Mucosa of rectum (tissue), 2 donors: Measurements from ENCODE around the gene PSMC4.

Source experiments
- H3K27ac ChIP-seq, 2 donors: one replicate each; pipeline ENCODE4 v1.7.0; 2013; ENCODE audit warnings: inconsistent platforms in 2 of 2, low read depth in 2 of 2, low read length in 2 of 2
- H3K27me3 ChIP-seq, 2 donors: one replicate each; pipeline ENCODE4 v1.7.0; 2013; ENCODE audit warnings: low read length in 2 of 2; ENCODE audit not compliant: control insufficient read depth in 2 of 2, insufficient read depth in 2 of 2
- H3K36me3 ChIP-seq, 2 donors: one replicate each; pipeline ENCODE4 v1.7.0; 2013; ENCODE audit warnings: low read length in 2 of 2; ENCODE audit not compliant: control insufficient read depth in 2 of 2, insufficient read depth in 2 of 2
- H3K4me1 ChIP-seq, 2 donors: one replicate each; pipeline ENCODE4 v1.7.0; 2013; ENCODE audit warnings: low read length in 2 of 2, mild to moderate bottlenecking in 1 of 2; ENCODE audit not compliant: control insufficient read depth in 2 of 2, insufficient read depth in 2 of 2
- H3K4me3 ChIP-seq, 2 donors: one replicate each; pipeline ENCODE4 v1.7.0; 2013; ENCODE audit warnings: low read length in 2 of 2
- H3K9ac ChIP-seq, 2 donors: one replicate each; pipeline ENCODE4 v1.7.0; 2013; ENCODE audit warnings: low read length in 2 of 2, low read depth in 1 of 2, mild to moderate bottlenecking in 1 of 2
- H3K9me3 ChIP-seq, 2 donors: one replicate each; pipeline ENCODE4 v1.7.0; 2013; ENCODE audit warnings: low read length in 2 of 2; ENCODE audit not compliant: control insufficient read depth in 2 of 2
- donor health status: healthy.
- donor health status: Normal muscosa, but diverticular disease.

The PSMC4 gene

GRCh38 chr19:39982883-39983282 lies 11.9 kb downstream of the PSMC4 start:
- Histone ChIP-seq H3K27me3 (no peaks in the 10 kb centered on the region), H3K4me3 (no peak overlapping the region), H3K9ac (no peak overlapping the region), H3K4me1 (no peaks in the 10 kb centered on the region), H3K9me3 (peaks cover 0 to 6% of the 10 kb centered on the region in 2 donors), H3K27ac (no peak overlapping the region), H3K36me3 (peaks cover 35 to 36% of the 10 kb centered on the region in 2 donors)

GRCh38 chr19:39983695-39984300 lies 12.8 kb downstream of the PSMC4 start:
- H3K9me3 ChIP-seq, result peaks cover 0 to 6% of the 10 kb centered on the region in 2 donors
- no peak overlapping the region for H3K4me3 ChIP-seq
- no peaks in the 10 kb centered on the region for H3K27me3 ChIP-seq
- no peak overlapping the region for H3K9ac ChIP-seq
- H3K36me3 ChIP-seq, result peaks cover 28 to 29% of the 10 kb centered on the region in 2 donors
- no peaks in the 10 kb centered on the region for H3K4me1 ChIP-seq
- H3K27ac ChIP-seq, result no peak overlapping the region

GRCh38 chr19:39986643-39987042 lies 15.7 kb downstream of the PSMC4 start:
- H3K27me3 ChIP-seq, result no peaks in the 10 kb centered on the region
- no peak overlapping the region for H3K27ac ChIP-seq
- H3K36me3 ChIP-seq, result peaks cover 4 to 7% of the 10 kb centered on the region in 2 donors
- no peak overlapping the region for H3K9ac ChIP-seq
- H3K4me3 ChIP-seq, result no peak overlapping the region
- no peaks in the 10 kb centered on the region for H3K4me1 ChIP-seq
- peaks cover 0 to 6% of the 10 kb centered on the region in 2 donors for H3K9me3 ChIP-seq

GRCh38 chr19:39987167-39987566 lies 16.2 kb downstream of the PSMC4 start:
- H3K9ac ChIP-seq, result no peak overlapping the region
- H3K27me3 ChIP-seq, result no peaks in the 10 kb centered on the region
- H3K27ac ChIP-seq, result no peak overlapping the region
- H3K9me3 ChIP-seq, result peaks cover 0 to 6% of the 10 kb centered on the region in 2 donors
- peaks cover 4 to 7% of the 10 kb centered on the region in 2 donors for H3K36me3 ChIP-seq
- no peaks in the 10 kb centered on the region for H3K4me1 ChIP-seq
- no peak overlapping the region for H3K4me3 ChIP-seq

- no peak overlapping the region for H3K9ac ChIP-seq
- no peak overlapping the region for H3K4me3 ChIP-seq
- no peaks in the 10 kb centered on the region for H3K4me1 ChIP-seq
- peaks cover under 1 to 7% of the 10 kb centered on the region in 2 donors for H3K36me3 ChIP-seq
- peaks cover 0 to 6% of the 10 kb centered on the region in 2 donors for H3K9me3 ChIP-seq
- H3K27me3 ChIP-seq, result no peaks in the 10 kb centered on the region
- no peak overlapping the region for H3K27ac ChIP-seq
Measured at GRCh38 chr19:39987596-39987995, 16.6 kb downstream of the PSMC4 start.

GRCh38 chr19:39993605-39994004 lies 22.6 kb downstream of the PSMC4 start:
- Histone ChIP-seq H3K9ac (no peak overlapping the region), H3K27me3 (no peaks in the 10 kb centered on the region), H3K9me3 (no peaks in the 10 kb centered on the region), H3K36me3 (no peaks in the 10 kb centered on the region), H3K27ac (no peak overlapping the region), H3K4me3 (no peak overlapping the region), H3K4me1 (peaks cover 13 to 14% of the 10 kb centered on the region in 2 donors)

GRCh38 chr19:39994361-39994760 lies 23.4 kb downstream of the PSMC4 start:
- Histone ChIP-seq H3K36me3 (no peaks in the 10 kb centered on the region), H3K4me1 (peaks cover 13 to 14% of the 10 kb centered on the region in 2 donors), H3K9me3 (no peaks in the 10 kb centered on the region), H3K27ac (no peak overlapping the region), H3K9ac (no peak overlapping the region), H3K27me3 (no peaks in the 10 kb centered on the region), H3K4me3 (no peak overlapping the region)

GRCh38 chr19:39995794-39996193 lies 24.8 kb downstream of the PSMC4 start:
- H3K36me3 ChIP-seq, result no peaks in the 10 kb centered on the region
- no peak overlapping the region for H3K9ac ChIP-seq
- H3K27ac ChIP-seq, result no peak overlapping the region
- no peaks in the 10 kb centered on the region for H3K9me3 ChIP-seq
- H3K27me3 ChIP-seq, result no peaks in the 10 kb centered on the region
- H3K4me3 ChIP-seq, result peak overlapping the region in 1 of 2 donors; percentile 87
- H3K4me1 ChIP-seq, result peaks cover 13 to 14% of the 10 kb centered on the region in 2 donors

GRCh38 chr19:39996218-39996810 lies 25.3 kb downstream of the PSMC4 start:
- Histone ChIP-seq H3K27ac (peak overlapping the region; percentile 73 to 81), H3K4me1 (peaks cover 13 to 14% of the 10 kb centered on the region in 2 donors), H3K36me3 (no peaks in the 10 kb centered on the region), H3K27me3 (no peaks in the 10 kb centered on the region), H3K9me3 (no peaks in the 10 kb centered on the region), H3K9ac (peak overlapping the region; percentile 78 to 83), H3K4me3 (peak overlapping the region; percentile 87 to 89)

- Histone ChIP-seq H3K4me3 (peak within 1 kb of the TSS; percentile 87 to 89), H3K27ac (peak within 1 kb of the TSS; percentile 73 to 81), H3K4me1 (peaks cover 13 to 14% of the 10 kb centered on the region in 2 donors), H3K27me3 (no peaks in the 10 kb centered on the region), H3K9ac (peak within 1 kb of the TSS; percentile 78 to 83), H3K9me3 (no peaks in the 10 kb centered on the region), H3K36me3 (no peaks in the 10 kb centered on the region)
Measured at GRCh38 chr19:39996811-39997637, 26.1 kb downstream of the PSMC4 start, which contains the start of gene ZNF546. TSS of gene ZNF546 (plus strand) at chr19:39997060. CDS start at chr19:39998327, 1,267 bp downstream.
